Measurements from ENCODE around the gene AQP2. TPM values are rescaled to one million over a fixed set of nuclear protein-coding genes. Genes with fewer than 3 reads are reported as not detected.

AQP2 gene
- total RNA-seq, 4 donors from 2014 or later: not detected

GRCh38 chr12:49954863-49955830 is 4.6 kb downstream of the AQP2 start:
- intact Hi-C loops (cut with DNase I; ENCODE audit: low total_unique reads) (no loop called here), in situ Hi-C loops (cut with MboI; ENCODE audit: low pct_ligation_motif_present in 1 of 4, low pct_unique_long_range_greater_than_20kb in 1 of 4, low sequenced_read_pairs in 3 of 4) (loop anchor here in 1 of 4 donors (25.0 kb wide), 1 partner anchor 232 kb away; no protein-coding TSS in a partner anchor)
- 50 to 65% methylated on average over 2 to 33 of the region's 53 CpGs for WGBS, 2 donors (ENCODE audit: low coverage in 1 of 2)
- Histone ChIP-seq H3K9me3 (no peaks in the 10 kb centered on the region), H3K27ac (no peak overlapping the region), H3K4me1 (peaks cover 0 to 4% (median 0%) of the 10 kb centered on the region in 4 donors), H3K4me3 (no peak overlapping the region), H3K36me3 (no peaks in the 10 kb centered on the region), H3K27me3 (peaks cover 65% of the 10 kb centered on the region)
- DNase-seq: no peak
- TF ChIP-seq CTCF (IDR thresholded peaks at IDR 0.05) (no peak), EP300 (IDR thresholded peaks at IDR 0.05; ENCODE audit: low read depth) (no peak), POLR2A (IDR thresholded peaks at IDR 0.05) (no peak), POLR2AphosphoS5 (IDR thresholded peaks at IDR 0.05) (no peak)

GRCh38 chr12:49955899-49956662 is 5.5 kb downstream of the AQP2 start:
- in situ Hi-C loops (cut with MboI; ENCODE audit: low pct_ligation_motif_present in 1 of 4, low pct_unique_long_range_greater_than_20kb in 1 of 4, low sequenced_read_pairs in 3 of 4) (loop anchor here in 1 of 4 donors (25.0 kb wide), 1 partner anchor 231 kb away; no protein-coding TSS in a partner anchor), intact Hi-C loops (cut with DNase I; ENCODE audit: low total_unique reads) (no loop called here)
- DNase-seq: no peak
- Histone ChIP-seq H3K36me3 (no peaks in the 10 kb centered on the region), H3K27me3 (peaks cover 74% of the 10 kb centered on the region), H3K9me3 (no peaks in the 10 kb centered on the region), H3K27ac (no peak overlapping the region), H3K4me3 (no peak overlapping the region), H3K4me1 (peaks cover 0 to 7% (median 3%) of the 10 kb centered on the region in 4 donors)
- WGBS, 2 donors (ENCODE audit: low coverage in 1 of 2): 86% methylated on average over 13 of the region's 13 CpGs; no CpG with 5 or more reads in 1 of the 2 donors
- TF ChIP-seq POLR2AphosphoS5 (IDR thresholded peaks at IDR 0.05) (no peak), POLR2A (IDR thresholded peaks at IDR 0.05) (no peak), EP300 (IDR thresholded peaks at IDR 0.05; ENCODE audit: low read depth) (no peak)

DNA sequence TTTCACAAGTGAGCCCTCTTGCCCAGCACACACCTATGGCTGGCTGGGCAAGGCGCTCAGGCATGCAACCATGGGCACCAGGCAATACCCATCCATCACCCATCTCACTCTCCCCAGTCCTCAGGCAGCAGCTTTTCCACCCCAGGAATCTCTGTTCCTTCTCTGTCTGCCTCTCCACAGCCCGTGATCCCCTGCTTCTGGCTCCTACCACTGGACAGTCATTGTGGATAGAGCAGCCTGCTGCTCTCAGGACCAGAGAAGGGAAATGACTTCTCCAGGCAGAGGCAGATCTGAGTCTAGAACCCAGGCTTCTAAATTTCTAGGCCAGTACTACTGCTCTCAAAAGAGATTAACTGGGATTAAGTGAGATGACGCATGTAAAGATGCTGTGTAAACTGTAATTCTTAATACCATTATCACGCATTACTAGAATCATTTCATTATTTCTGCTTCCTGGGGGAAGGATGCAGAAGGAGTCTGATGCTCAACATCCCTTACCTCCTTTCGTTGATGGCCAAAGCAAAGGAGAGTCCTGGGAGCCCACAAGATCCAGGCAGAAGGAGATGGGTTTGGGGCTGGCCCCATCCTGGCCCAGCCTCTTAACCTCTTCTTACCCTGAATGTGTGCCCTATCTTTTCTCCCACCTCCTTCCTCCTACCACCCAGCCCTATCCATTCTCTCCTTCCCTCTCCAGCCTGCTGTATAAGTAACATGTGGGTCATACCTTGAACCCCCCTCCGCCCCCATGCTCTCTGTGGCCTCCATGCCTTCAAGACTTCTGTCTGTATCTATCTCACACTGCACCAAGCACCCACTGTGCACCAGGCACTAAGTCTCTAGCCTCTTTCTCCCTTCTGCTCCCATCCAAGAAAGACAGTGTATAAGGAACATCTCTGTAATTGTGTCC is 6.4 kb downstream of the AQP2 start:
- no peaks in the 10 kb centered on the region for H3K36me3 ChIP-seq
- no peaks in the 10 kb centered on the region for H3K9me3 ChIP-seq
- H3K4me3 ChIP-seq: no peak overlapping the region
- H3K4me1 ChIP-seq: peaks cover 0 to 11% (median 7%) of the 10 kb centered on the region in 4 donors
- intact Hi-C loops (cut with DNase I; ENCODE audit: low total_unique reads) (no loop called here), in situ Hi-C loops (cut with MboI; ENCODE audit: low pct_ligation_motif_present in 1 of 4, low pct_unique_long_range_greater_than_20kb in 1 of 4, low sequenced_read_pairs in 3 of 4) (loop anchor here in 1 of 4 donors (25.0 kb wide), 1 partner anchor 230 kb away; no protein-coding TSS in a partner anchor)
- TF ChIP-seq POLR2A (IDR thresholded peaks at IDR 0.05): no peak
- no peak for TF ChIP-seq CTCF (IDR thresholded peaks at IDR 0.05)
- no peak for TF ChIP-seq EP300 (IDR thresholded peaks at IDR 0.05; ENCODE audit: low read depth)
- no peak for TF ChIP-seq POLR2AphosphoS5 (IDR thresholded peaks at IDR 0.05)
- DNase-seq: no peak
- H3K27me3 ChIP-seq: peaks cover 81% of the 10 kb centered on the region
- WGBS, 2 donors (ENCODE audit: low coverage in 1 of 2): 70 to 75% methylated on average over 6 of the region's 6 CpGs
- H3K27ac ChIP-seq: no peak overlapping the region

DNA sequence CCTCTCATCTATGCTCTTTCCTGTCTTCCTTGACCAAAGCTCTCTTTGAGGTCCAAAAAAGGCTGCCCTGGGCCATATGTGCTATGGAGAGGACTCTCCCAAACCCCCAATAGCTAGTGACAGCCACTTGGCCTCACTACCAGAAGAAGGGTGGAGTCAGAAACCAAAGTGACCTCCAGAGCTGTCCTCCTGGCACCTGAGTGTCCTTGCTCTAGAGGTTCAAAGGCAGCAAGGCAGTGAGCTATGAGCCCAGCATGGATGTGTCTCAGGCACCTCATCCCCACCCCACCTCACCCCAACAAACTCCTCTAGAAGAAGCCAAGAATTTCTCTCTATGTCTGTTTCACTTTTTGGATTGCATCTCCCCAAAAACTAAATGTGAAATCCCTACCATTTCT is 7.0 kb downstream of the AQP2 start:
- Histone ChIP-seq H3K27me3 (peaks cover 87% of the 10 kb centered on the region), H3K36me3 (no peaks in the 10 kb centered on the region), H3K4me3 (no peak overlapping the region), H3K9me3 (no peaks in the 10 kb centered on the region), H3K27ac (no peak overlapping the region), H3K4me1 (peaks cover 0 to 11% (median 7%) of the 10 kb centered on the region in 4 donors)
- in situ Hi-C loops (cut with MboI; ENCODE audit: low pct_ligation_motif_present in 1 of 4, low pct_unique_long_range_greater_than_20kb in 1 of 4, low sequenced_read_pairs in 3 of 4): loop anchor here in 1 of 4 donors (25.0 kb wide), 1 partner anchor 230 kb away; no protein-coding TSS in a partner anchor
- intact Hi-C loops (cut with DNase I; ENCODE audit: low total_unique reads): no loop called here
- TF ChIP-seq EP300 (IDR thresholded peaks at IDR 0.05; ENCODE audit: low read depth): no peak
- TF ChIP-seq POLR2A (IDR thresholded peaks at IDR 0.05): no peak
- TF ChIP-seq POLR2AphosphoS5 (IDR thresholded peaks at IDR 0.05): no peak
- no peak for DNase-seq
